Myocyte (in vitro differentiated cells): Measurements from ENCODE around the gene AAGAB. TPM values are rescaled to one million over a fixed set of nuclear protein-coding genes. Genes with fewer than 3 reads are reported as not detected.
"Not testable (repeated sequence)": the region's sequence is repeated elsewhere in the genome, so short reads cannot be mapped to it uniquely, and the experiment has no call there.

Experiments used
- DNase-seq: peaks from one replicate; pipeline ENCODE4 v3.0.0-alpha.2; 2012; ENCODE audit warnings: low read depth
- total RNA-seq: library from RNA; depleted of rRNA; stranded (reverse); fragments of >200 nt; gene quantifications from 2 replicates; pipeline ENCODE4 v1.2.3, GENCODE V29; 2014

AAGAB gene
- total RNA-seq, 1 donor from 2014 or later, result 54.3 TPM

DNA sequence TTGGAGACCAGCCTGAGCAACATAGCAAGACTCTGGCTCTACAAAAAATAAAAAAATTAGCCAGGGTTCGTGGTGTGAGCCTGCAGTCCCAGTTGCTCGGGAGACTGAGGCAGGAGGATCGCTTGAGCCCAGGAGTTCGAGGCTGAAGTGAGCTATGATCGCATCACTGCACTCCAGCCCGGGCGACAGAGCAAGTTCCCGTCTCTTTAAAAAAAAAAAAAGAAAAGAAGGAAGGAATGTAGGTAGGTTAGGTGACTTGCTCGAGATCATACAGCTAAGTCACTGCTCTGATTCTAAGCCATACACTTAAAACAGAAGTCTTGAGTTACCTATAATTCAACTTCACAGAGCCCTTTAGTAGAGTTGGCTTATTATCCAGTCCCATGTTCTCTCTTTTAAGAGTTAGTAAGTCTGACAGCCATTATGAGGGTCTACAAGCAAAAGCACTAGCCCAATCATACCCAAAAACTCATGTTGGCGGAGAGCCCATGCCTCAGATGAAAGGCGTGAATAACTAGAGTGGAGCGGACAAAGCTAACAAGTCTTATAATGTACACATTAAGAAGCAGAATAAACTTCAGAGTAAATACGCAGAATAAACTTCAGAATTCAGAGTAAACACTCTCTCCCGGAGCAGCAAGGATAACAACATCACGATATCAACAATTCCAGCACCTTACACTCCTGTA lies 768 bp downstream of the AAGAB start:
- DNase-seq, result peak; percentile 28

DNA sequence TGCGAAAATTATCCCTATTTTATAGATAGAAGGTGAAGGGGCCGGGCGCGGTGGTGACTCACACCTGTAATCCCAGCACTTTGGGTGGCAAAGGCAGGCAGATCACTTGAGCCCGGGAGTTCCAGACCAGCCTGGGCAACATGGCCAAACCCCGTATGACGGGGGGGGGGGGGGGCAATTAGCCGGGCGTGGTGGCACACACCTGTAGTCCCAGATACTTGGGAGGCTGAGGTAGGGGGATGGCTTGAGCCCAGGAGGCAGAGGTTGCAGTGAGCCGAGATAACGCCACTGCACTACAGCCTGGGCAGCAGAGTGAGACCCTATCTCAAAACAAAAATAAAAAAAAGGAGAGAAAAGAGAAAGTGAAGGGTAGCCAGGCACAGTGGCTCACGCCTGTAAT lies 1.4 kb downstream of the AAGAB start:
- DNase-seq, result no peak

DNA sequence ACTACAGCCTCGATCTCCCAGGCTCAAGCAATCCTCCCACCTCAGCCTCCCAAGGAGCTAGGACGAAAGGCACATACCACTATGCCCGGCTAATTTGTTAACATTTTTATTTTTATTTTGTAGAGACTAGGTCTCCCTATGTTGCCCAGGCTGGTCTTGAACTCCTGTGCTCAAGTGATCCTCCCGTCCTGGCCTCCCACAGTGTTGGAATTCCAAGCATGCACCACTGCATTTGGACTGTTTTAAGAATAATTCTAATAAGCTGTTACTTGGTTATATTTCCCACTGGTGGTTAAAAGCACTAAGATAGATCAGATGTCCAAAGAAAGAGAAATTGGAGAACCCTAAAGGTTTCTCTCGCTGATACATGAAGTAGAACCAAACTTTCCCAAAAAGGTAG lies 3.1 kb downstream of the AAGAB start:
- no peak for DNase-seq

GRCh38 chr15:67249830-67250229 lies 4.6 kb downstream of the AAGAB start:
- DNase-seq, result no peak

- no peak for DNase-seq
Observed at GRCh38 chr15:67248011-67248505, 6.4 kb downstream of the AAGAB start.

DNA sequence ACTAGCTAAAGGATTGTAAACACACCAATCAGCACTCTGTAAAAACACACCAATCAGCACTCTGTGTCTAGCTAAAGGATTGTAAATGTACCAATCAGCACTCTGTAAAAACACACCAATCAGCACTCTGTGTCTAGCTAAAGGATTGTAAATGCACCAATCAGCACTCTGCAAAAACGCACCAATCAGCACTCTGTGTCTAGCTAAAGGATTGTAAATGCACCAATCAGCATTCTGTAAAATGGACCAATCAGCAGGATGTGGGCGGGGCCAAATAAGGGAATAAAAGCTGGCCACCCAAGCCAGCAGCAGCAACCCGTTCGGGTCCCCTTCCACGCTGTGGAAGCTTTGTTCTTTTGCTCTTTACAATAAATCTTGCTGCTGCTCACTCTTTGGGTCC lies 7.9 kb downstream of the AAGAB start:
- not testable (repeated sequence) for DNase-seq

DNA sequence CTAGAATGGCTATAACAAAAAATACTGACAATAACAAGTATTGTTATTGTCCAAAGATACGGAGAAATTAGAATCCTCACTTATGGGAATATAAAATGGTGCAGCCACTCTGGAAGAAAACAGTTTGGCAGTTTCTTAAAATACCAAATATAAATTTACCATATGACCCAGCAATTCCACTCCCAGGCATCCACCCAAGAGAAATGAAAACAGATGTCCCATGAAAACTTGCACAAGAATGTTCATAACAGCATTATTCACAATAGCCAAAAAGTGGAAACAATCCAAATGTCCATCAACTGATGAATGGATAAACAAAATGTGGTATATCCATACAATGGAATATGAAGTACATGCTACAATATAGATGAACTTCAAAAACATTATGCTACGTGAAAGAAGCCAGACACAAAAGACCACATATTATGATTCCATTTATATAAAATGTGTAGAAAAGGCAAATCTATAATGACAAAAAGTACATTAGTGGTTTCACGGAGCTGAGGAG lies 9.4 kb downstream of the AAGAB start:
- DNase-seq, result peak; percentile 14

DNA sequence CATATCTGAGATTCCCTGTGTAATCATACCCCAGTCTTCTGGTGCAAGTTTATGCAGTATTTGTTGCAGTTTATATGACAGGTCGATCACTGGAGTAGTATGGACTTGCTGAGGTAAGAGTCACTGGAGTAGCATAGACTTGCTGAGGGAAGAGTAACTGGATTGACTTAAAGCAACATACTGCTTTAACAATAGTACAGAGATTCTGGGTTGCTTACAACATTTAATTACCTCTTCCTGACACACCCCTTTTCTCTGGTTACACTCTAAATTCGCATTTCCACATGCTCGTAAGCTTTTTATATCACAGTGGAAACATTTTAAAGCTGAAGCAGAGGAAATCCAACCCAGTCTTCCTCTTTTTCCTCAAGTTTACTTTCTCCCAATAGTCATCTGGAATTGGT lies 11.8 kb downstream of the AAGAB start:
- DNase-seq, result no peak

- DNase-seq, result peak; percentile 9
Observed at GRCh38 chr15:67241132-67241855, 13.2 kb downstream of the AAGAB start.

- peak; percentile 20 for DNase-seq
Observed at GRCh38 chr15:67240235-67241131, 14.0 kb downstream of the AAGAB start.

DNA sequence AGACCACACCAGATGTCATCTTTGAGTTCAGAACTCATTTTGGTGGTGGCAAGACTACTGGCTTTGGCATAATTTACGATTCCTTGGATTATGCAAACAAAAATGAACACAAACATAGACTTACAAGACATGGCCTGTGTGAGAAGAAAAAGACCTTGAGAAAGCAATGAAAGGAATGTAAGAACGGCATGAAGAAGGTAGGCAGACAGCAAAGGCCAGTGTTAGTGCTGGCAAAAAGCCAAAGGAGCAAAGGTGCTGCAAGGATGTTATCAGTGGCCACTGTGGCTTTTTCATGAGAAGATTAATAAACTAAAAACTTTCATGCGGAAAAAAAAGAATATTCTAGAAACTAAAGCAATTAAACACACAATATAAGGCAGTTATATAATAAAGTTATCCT lies 21.9 kb downstream of the AAGAB start:
- DNase-seq, result no peak

GRCh38 chr15:67230504-67230903 lies 24.0 kb downstream of the AAGAB start:
- no peak for DNase-seq

GRCh38 chr15:67228286-67228685 lies 26.2 kb downstream of the AAGAB start:
- no peak for DNase-seq

GRCh38 chr15:67227846-67228245 lies 26.6 kb downstream of the AAGAB start:
- DNase-seq, result no peak

DNA sequence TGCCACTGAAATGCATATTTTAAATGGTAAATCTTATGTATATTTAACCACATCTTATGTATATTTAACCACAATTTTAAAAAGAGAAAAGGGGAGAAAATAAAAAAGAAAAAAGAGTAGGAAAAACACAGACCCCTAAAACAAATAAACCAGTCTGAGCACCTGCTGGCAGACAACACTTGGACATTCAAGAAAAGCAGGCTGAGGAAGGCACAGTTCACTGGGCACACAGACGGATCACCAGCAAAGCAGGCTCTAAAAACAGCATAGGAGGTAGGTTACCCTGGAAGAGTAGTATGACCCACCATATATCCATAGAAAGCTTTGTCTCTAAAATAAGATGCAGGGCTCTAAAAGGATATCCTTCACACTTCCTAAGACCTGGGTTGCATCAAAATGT lies 27.0 kb downstream of the AAGAB start:
- DNase-seq, result no peak

- DNase-seq, result no peak
Observed at GRCh38 chr15:67225336-67225735, 29.1 kb downstream of the AAGAB start.

- no peak for DNase-seq
Observed at GRCh38 chr15:67224889-67225288, 29.6 kb downstream of the AAGAB start.

- DNase-seq, result no peak
Observed at GRCh38 chr15:67219288-67219687, 35.2 kb downstream of the AAGAB start.

DNA sequence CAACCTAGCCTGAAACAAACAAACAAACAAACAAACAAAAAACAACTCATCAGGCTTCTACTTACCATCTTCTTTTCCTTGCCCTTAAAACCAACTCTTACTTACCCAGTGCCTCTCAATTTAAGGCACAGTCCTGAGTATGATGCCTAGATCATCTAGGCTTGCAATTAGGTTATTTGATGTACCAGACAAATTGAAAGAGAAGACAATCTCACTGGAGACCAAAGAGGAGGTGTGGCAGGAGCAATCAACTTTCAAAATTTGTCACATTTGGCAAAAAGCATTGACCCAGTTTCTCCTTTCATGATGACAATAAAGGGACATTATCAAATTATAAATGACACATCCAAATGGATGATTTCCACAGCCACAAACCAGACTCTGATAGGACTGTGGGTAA lies 36.0 kb downstream of the AAGAB start:
- no peak for DNase-seq

- no peak for DNase-seq
Observed at GRCh38 chr15:67216859-67217258, 37.6 kb downstream of the AAGAB start.

GRCh38 chr15:67215102-67215501 lies 39.4 kb downstream of the AAGAB start:
- no peak for DNase-seq
